HG03558 (cell line): ENCODE data around the gene LLGL1.
A peak's percentile ranks its signal among the peaks of the same experiment; 100 is the strongest.

Experiments used
- ATAC-seq: cut with Tn5 transposase; IDR thresholded peaks from one replicate; pipeline ENCODE4 v1.9.1; 2021; ENCODE audit warnings: moderate number of reproducible peaks; ENCODE audit not compliant: unreplicated experiment; ENCODE audit errors: extremely low read depth

LLGL1 gene

GRCh38 chr17:18250259-18250658 lies 24.8 kb downstream of the LLGL1 start:
- ATAC-seq, result no peak

- ATAC-seq, result no peak
These were observed 25.3 kb downstream of the LLGL1 start for GRCh38 chr17:18250708-18251107.

GRCh38 chr17:18251204-18251603 lies 25.8 kb downstream of the LLGL1 start:
- ATAC-seq, result no peak

- no peak for ATAC-seq
These were observed 26.7 kb downstream of the LLGL1 start for GRCh38 chr17:18252160-18252559.

- ATAC-seq, result no peak
These were observed 27.9 kb downstream of the LLGL1 start for GRCh38 chr17:18253187-18253884.

GRCh38 chr17:18253947-18254821 lies 28.7 kb downstream of the LLGL1 start:
- ATAC-seq, result no peak

GRCh38 chr17:18254888-18255649 lies 29.6 kb downstream of the LLGL1 start:
- no peak for ATAC-seq

GRCh38 chr17:18256351-18256750 lies 30.9 kb downstream of the LLGL1 start:
- no peak for ATAC-seq

- ATAC-seq, result no peak
These were observed 31.3 kb downstream of the LLGL1 start for GRCh38 chr17:18256776-18257175.

GRCh38 chr17:18257268-18257981 lies 32.0 kb downstream of the LLGL1 start:
- no peak for ATAC-seq

GRCh38 chr17:18257982-18258355 lies 32.5 kb downstream of the LLGL1 start:
- ATAC-seq, result no peak

GRCh38 chr17:18258356-18259038 lies 33.1 kb downstream of the LLGL1 start, which contains the start of gene FLII:
TSS of gene FLII (minus strand) at chr17:18258738. CDS start at chr17:18258690, 48 bp downstream.
- ATAC-seq, result no peak

GRCh38 chr17:18259621-18260331 lies 34.3 kb downstream of the LLGL1 start:
- no peak for ATAC-seq

- peak; percentile 53 for ATAC-seq
These were observed 35.1 kb downstream of the LLGL1 start, which contains the start of gene MIEF2 for GRCh38 chr17:18260332-18261145. TSS of gene MIEF2 (plus strand) at chr17:18260662. CDS start at chr17:18262721, 2,059 bp downstream.

- no peak for ATAC-seq
These were observed 35.7 kb downstream of the LLGL1 start for GRCh38 chr17:18261146-18261515.

GRCh38 chr17:18261659-18262058 lies 36.2 kb downstream of the LLGL1 start:
- ATAC-seq, result no peak

- ATAC-seq, result no peak
These were observed 36.7 kb downstream of the LLGL1 start for GRCh38 chr17:18262111-18262510.

- ATAC-seq, result no peak
These were observed 37.2 kb downstream of the LLGL1 start for GRCh38 chr17:18262641-18263040.
